ENCODE data around the gene AJAP1.

The AJAP1 gene

DNA sequence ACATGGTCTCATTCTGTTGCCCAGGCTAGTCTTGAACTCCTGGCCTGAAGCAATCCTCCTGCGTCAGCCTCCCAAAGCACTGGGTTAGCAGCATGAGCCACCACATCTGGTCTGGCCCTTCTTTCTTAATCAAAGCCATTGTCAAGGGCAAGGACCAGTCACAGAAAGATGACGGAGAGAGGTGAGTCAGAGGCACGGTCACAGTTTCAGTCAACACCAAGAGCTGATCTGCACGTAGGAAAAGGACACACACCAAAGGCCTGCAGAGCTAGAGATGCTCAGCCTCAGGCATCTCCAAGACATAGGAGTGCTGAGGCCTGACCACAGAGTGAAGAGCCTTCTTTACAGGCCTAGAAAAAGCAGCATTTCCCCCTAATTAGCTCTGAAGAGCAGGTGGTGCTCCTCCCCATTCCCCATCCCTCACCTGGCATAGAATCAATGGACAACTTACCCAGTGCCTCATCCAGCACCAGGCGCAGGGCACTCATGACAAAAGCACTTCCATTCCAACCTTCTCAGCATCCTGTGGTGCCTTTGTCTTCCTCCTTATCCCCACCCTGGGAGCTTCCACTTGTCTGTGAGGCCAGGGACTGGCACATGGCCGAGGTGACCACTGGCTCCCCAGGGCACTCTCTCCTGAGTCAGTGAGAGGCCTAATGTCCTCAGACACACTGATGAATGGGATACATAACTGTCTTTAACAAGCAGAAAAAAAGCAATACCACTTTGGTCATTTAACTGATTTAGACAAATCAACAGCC, 139.8 kb downstream of the AJAP1 start:
- Histone ChIP-seq H3K4me1 (ENCODE audit: control insufficient read depth, insufficient read depth, low read length) (no peaks in the 10 kb centered on the region), H3K9ac (ENCODE audit: low read length) (no peak overlapping the region), H3K4me3 (ENCODE audit: low read length) (no peak overlapping the region)

DNA sequence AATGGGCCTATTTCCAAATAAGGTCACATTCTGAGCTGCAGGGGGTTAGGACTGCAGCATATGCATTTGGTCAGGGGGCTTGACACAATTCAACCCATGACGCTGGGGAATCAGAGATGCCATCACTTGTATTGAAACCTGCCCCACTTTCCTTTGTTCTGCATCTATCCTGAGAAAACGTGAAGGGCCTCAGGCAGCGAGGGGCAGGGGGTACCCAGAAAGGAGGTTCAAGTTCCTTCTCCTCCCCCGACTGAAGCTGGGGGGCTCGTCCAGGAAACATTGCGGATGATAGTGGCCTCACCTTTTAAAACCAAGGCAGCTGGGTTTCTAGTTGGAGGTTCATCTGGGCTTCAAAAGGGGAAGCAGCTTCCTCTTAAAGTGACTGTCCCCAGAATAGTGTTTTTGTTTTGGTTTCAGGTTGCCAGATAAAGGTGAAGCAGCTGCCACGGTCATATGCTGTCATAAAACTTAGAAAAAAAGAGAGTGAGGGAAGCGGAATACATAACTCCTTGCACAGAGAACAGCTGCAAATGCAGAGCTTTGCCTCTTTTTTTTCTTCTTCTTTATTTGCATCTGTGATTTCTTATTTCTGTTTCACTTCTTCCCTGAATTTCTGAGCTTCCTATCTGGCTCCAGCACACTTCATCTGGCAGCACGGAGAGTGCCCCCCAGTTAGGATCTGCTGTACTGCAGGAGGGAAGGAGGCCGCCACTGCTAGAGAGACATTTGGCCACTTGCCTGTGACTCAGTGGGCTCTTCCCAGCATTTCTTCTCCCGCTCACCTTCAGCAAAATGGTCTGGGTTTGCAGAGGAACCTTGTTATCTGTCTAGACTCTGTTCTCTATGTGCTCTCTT, 142.0 kb downstream of the AJAP1 start:
- Histone ChIP-seq H3K27me3 (ENCODE audit: control insufficient read depth, insufficient read depth, low read length) (no peaks in the 10 kb centered on the region), H3K4me1 (ENCODE audit: control insufficient read depth, insufficient read depth, low read length) (no peaks in the 10 kb centered on the region), H3K36me3 (ENCODE audit: control insufficient read depth, insufficient read depth, low read length) (no peaks in the 10 kb centered on the region), H3K27ac (ENCODE audit: low read depth, low read length) (no peak overlapping the region), H3K4me3 (ENCODE audit: low read length) (no peak overlapping the region), H3K9ac (ENCODE audit: low read length) (no peak overlapping the region)

More for the DNA sequence above, 139.8 kb downstream of the AJAP1 start:
- no peaks in the 10 kb centered on the region for H3K36me3 ChIP-seq (ENCODE audit: control insufficient read depth, insufficient read depth, low read length)
- H3K27me3 ChIP-seq (ENCODE audit: control insufficient read depth, insufficient read depth, low read length), result no peaks in the 10 kb centered on the region
- no peak overlapping the region for H3K27ac ChIP-seq (ENCODE audit: low read depth, low read length)

DNA sequence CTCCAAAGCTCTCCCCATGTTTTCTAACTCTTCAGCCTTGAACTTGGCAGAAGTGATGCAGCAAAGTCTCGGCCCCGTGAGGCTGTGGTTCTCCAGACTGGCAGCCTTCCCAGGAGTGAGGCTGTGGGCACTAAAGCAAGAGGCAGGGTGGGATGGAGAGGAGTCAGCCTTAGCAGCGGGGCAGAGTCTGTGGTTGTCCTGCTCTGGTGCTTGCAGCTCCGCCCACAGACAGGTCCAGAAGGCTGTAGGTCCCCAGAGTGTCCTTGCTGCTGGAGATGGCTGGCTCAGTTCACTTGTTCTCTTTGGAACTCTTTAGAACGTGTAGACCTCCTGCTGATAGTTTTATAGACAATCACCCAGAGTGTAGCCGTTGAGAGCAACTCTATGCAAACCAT, 142.6 kb downstream of the AJAP1 start:
- no peak overlapping the region for H3K9ac ChIP-seq (ENCODE audit: low read length)
- no peak overlapping the region for H3K4me3 ChIP-seq (ENCODE audit: low read length)

DNA sequence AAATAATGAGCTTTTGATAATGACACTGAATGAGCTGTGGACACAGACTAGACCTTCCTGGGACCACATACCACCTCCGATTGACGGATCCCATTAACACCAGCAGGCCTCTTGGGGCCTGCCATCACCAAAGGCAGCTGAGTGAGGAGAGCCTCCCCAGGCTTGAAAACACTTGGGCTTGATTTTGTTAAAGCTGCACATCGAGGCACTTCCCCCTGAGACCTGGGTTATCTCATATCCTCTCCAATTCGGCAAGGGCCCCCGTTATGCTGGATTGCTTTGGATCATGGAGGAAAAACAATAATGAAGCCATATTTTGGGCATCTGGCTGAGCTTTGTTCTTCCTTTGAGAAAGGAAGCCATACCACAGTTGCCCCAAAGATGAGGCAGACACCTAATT, 143.0 kb downstream of the AJAP1 start:
- Histone ChIP-seq H3K9ac (ENCODE audit: low read length) (no peak overlapping the region), H3K36me3 (ENCODE audit: control insufficient read depth, insufficient read depth, low read length) (no peaks in the 10 kb centered on the region), H3K27me3 (ENCODE audit: control insufficient read depth, insufficient read depth, low read length) (no peaks in the 10 kb centered on the region), H3K27ac (ENCODE audit: low read depth, low read length) (no peak overlapping the region), H3K4me1 (ENCODE audit: control insufficient read depth, insufficient read depth, low read length) (no peaks in the 10 kb centered on the region), H3K4me3 (ENCODE audit: low read length) (no peak overlapping the region)

More for the DNA sequence above, 142.6 kb downstream of the AJAP1 start:
- Histone ChIP-seq H3K27me3 (ENCODE audit: control insufficient read depth, insufficient read depth, low read length) (no peaks in the 10 kb centered on the region), H3K4me1 (ENCODE audit: control insufficient read depth, insufficient read depth, low read length) (no peaks in the 10 kb centered on the region), H3K27ac (ENCODE audit: low read depth, low read length) (no peak overlapping the region), H3K36me3 (ENCODE audit: control insufficient read depth, insufficient read depth, low read length) (no peaks in the 10 kb centered on the region)

DNA sequence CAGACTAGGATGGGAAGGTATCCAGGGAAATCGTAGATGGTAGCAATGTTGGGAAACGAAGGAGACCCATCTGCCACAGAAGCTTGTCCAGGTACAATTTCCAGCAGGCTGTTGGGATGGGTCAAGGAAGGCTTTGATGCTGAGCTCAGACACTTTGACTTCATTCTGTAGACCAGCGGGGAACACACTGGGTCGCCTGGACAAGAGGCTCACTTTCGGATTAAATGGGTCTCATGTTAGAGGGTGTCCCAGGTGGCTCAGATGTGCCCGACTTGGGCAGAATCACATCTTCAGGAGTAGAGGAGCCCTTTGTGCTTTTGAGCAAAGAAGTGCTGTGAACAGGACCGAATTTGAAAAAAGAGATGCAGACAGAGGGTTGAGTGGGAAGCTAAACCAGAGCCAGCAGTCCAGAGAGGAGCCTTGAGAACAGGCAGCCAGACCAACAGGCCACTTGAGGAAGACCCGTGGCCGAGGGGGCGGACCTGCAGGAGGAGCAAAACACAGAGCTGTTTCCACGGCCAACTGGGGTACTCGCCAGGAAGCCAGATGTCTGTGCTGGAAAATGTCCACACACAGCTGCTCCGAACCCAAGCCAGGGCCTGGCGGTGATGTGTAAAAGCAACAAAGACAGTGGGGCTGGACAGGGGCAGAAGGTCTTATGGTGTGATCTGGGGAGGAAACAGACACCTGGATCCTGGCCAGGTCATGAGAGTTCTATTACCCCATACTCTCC, 146.9 kb downstream of the AJAP1 start:
- Histone ChIP-seq H3K36me3 (ENCODE audit: control insufficient read depth, insufficient read depth, low read length) (no peaks in the 10 kb centered on the region), H3K27me3 (ENCODE audit: control insufficient read depth, insufficient read depth, low read length) (no peaks in the 10 kb centered on the region), H3K4me1 (ENCODE audit: control insufficient read depth, insufficient read depth, low read length) (no peaks in the 10 kb centered on the region), H3K27ac (ENCODE audit: low read depth, low read length) (no peak overlapping the region), H3K4me3 (ENCODE audit: low read length) (no peak overlapping the region), H3K9ac (ENCODE audit: low read length) (no peak overlapping the region)

- H3K4me3 ChIP-seq (ENCODE audit: low read length), result no peak overlapping the region
- no peaks in the 10 kb centered on the region for H3K27me3 ChIP-seq (ENCODE audit: control insufficient read depth, insufficient read depth, low read length)
- no peaks in the 10 kb centered on the region for H3K4me1 ChIP-seq (ENCODE audit: control insufficient read depth, insufficient read depth, low read length)
- H3K36me3 ChIP-seq (ENCODE audit: control insufficient read depth, insufficient read depth, low read length), result no peaks in the 10 kb centered on the region
- H3K27ac ChIP-seq (ENCODE audit: low read depth, low read length), result no peak overlapping the region
- no peak overlapping the region for H3K9ac ChIP-seq (ENCODE audit: low read length)
Observed at GRCh38 chr1:4802024-4802423, 147.6 kb downstream of the AJAP1 start.

DNA sequence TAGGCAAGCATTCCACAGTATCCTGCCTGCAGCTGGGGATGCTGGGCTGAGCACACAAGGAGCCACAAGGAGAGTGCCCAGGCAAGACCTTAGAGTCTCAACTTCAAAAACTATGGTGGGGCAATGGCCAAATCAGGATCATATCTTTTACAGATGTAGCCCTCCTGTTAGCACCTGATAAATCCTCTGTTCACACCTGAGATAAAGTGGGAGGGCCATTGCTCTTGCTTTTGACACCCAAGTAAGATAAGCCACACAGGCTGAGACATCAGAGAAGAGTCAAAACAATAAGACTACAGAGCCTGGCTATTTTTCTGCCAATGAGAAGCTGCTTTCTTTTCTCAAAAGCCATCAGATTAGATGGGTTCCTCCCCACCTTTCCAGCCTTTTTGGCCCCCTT, 148.9 kb downstream of the AJAP1 start:
- Histone ChIP-seq H3K27ac (ENCODE audit: low read depth, low read length) (no peak overlapping the region), H3K4me1 (ENCODE audit: control insufficient read depth, insufficient read depth, low read length) (no peaks in the 10 kb centered on the region), H3K36me3 (ENCODE audit: control insufficient read depth, insufficient read depth, low read length) (no peaks in the 10 kb centered on the region), H3K4me3 (ENCODE audit: low read length) (no peak overlapping the region), H3K9ac (ENCODE audit: low read length) (no peak overlapping the region), H3K27me3 (ENCODE audit: control insufficient read depth, insufficient read depth, low read length) (no peaks in the 10 kb centered on the region)

GRCh38 chr1:4805987-4806386, 151.6 kb downstream of the AJAP1 start:
- no peaks in the 10 kb centered on the region for H3K27me3 ChIP-seq (ENCODE audit: control insufficient read depth, insufficient read depth, low read length)
- no peak overlapping the region for H3K4me3 ChIP-seq (ENCODE audit: low read length)
- no peaks in the 10 kb centered on the region for H3K36me3 ChIP-seq (ENCODE audit: control insufficient read depth, insufficient read depth, low read length)
- no peaks in the 10 kb centered on the region for H3K4me1 ChIP-seq (ENCODE audit: control insufficient read depth, insufficient read depth, low read length)
- H3K27ac ChIP-seq (ENCODE audit: low read depth, low read length), result no peak overlapping the region
- no peak overlapping the region for H3K9ac ChIP-seq (ENCODE audit: low read length)

GRCh38 chr1:4820543-4820942, 166.1 kb downstream of the AJAP1 start:
- no peaks in the 10 kb centered on the region for H3K4me1 ChIP-seq (ENCODE audit: control insufficient read depth, insufficient read depth, low read length)
- H3K9ac ChIP-seq (ENCODE audit: low read length), result no peak overlapping the region
- H3K27ac ChIP-seq (ENCODE audit: low read depth, low read length), result no peak overlapping the region
- H3K4me3 ChIP-seq (ENCODE audit: low read length), result no peak overlapping the region
- no peaks in the 10 kb centered on the region for H3K27me3 ChIP-seq (ENCODE audit: control insufficient read depth, insufficient read depth, low read length)
- no peaks in the 10 kb centered on the region for H3K36me3 ChIP-seq (ENCODE audit: control insufficient read depth, insufficient read depth, low read length)

DNA sequence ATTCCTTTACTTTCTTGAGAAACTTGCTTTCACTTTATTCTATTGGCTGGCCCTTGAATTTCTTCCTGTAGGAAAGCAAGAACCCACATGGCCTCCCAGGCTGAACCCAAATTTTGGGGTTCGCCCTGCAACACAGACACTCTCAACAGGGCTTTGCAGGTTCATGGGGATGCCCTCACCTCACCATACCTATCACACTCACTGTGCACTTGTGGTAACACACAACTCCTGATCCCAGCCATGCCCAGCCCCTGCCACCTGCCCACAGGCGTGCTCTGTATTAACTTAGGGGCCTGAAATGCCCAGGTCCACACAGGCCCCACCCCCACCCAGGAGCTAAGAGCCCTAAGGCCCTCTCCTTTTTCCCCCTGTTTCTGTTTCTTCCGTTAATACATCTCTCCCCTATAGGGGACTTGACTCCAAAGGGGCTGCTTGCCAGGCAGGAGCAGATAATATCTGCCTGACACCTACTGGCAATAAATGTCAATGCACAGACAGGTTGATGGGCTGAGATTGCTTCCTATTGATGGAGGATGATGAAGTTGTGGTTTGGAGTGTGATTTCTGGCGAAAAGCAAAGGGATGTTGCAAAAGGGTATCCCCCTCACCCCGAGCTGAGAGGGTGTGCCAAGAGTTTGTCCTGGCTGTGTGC, 171.5 kb downstream of the AJAP1 start:
- Histone ChIP-seq H3K4me3 (ENCODE audit: low read length) (no peak overlapping the region), H3K27ac (ENCODE audit: low read depth, low read length) (no peak overlapping the region), H3K27me3 (ENCODE audit: control insufficient read depth, insufficient read depth, low read length) (no peaks in the 10 kb centered on the region), H3K4me1 (ENCODE audit: control insufficient read depth, insufficient read depth, low read length) (no peaks in the 10 kb centered on the region), H3K9ac (ENCODE audit: low read length) (no peak overlapping the region), H3K36me3 (ENCODE audit: control insufficient read depth, insufficient read depth, low read length) (no peaks in the 10 kb centered on the region)

GRCh38 chr1:4830707-4831106, 176.3 kb downstream of the AJAP1 start:
- no peaks in the 10 kb centered on the region for H3K27me3 ChIP-seq (ENCODE audit: control insufficient read depth, insufficient read depth, low read length)
- H3K27ac ChIP-seq (ENCODE audit: low read depth, low read length), result no peak overlapping the region
- no peak overlapping the region for H3K4me3 ChIP-seq (ENCODE audit: low read length)
- H3K4me1 ChIP-seq (ENCODE audit: control insufficient read depth, insufficient read depth, low read length), result no peaks in the 10 kb centered on the region
- H3K9ac ChIP-seq (ENCODE audit: low read length), result no peak overlapping the region
- H3K36me3 ChIP-seq (ENCODE audit: control insufficient read depth, insufficient read depth, low read length), result no peaks in the 10 kb centered on the region

- Histone ChIP-seq H3K4me3 (ENCODE audit: low read length) (no peak overlapping the region), H3K36me3 (ENCODE audit: control insufficient read depth, insufficient read depth, low read length) (no peaks in the 10 kb centered on the region), H3K4me1 (ENCODE audit: control insufficient read depth, insufficient read depth, low read length) (no peaks in the 10 kb centered on the region), H3K27me3 (ENCODE audit: control insufficient read depth, insufficient read depth, low read length) (no peaks in the 10 kb centered on the region), H3K27ac (ENCODE audit: low read depth, low read length) (no peak overlapping the region), H3K9ac (ENCODE audit: low read length) (no peak overlapping the region)
Observed at GRCh38 chr1:4836574-4836973, 182.2 kb downstream of the AJAP1 start.

All from rectal smooth muscle tissue (tissue), 1 donor.